Measurements from ENCODE around the gene HAGH. TPM values are rescaled to one million over a fixed set of nuclear protein-coding genes. Genes with fewer than 3 reads are reported as not detected.

Gene HAGH
- total RNA-seq, 6 experiments from 2014 or later, result 77.9 to 161 (median 143) TPM

GRCh38 chr16:1816396-1817275 is 10.0 kb downstream of the HAGH start:
- peaks cover 0 to 22% (median 5%) of the 10 kb centered on the region in 4 donors for H3K4me1 ChIP-seq
- no peak for TF ChIP-seq CTCF (IDR thresholded peaks at IDR 0.05)
- no peak for TF ChIP-seq POLR2A (IDR thresholded peaks at IDR 0.05)
- H3K36me3 ChIP-seq, result peaks cover 0 to 56% (median 32%) of the 10 kb centered on the region in 4 donors
- DNase-seq, result peak; percentile 58 to 85 (median 84)
- intact Hi-C loops (cut with DNase I), result no loop called here
- peak overlapping the region in 2 of 3 donors; percentile 44 to 49 for H3K27ac ChIP-seq
- WGBS (ENCODE audit: insufficient coverage, low coverage, low lambda C conversion rate, missing lambda C conversion rate), result 87% methylated on average over 10 of the region's 40 CpGs
- ATAC-seq, result peak; percentile 17 to 62 (median 51)
- H3K9me3 ChIP-seq, result no peaks in the 10 kb centered on the region
- H3K27me3 ChIP-seq, result no peaks in the 10 kb centered on the region
- H3K4me3 ChIP-seq, result no peak overlapping the region

- intact Hi-C loops (cut with DNase I), result no loop called here
- no peak overlapping the region for H3K27ac ChIP-seq
Observed at GRCh38 chr16:1815461-1815860, 11.2 kb downstream of the HAGH start.

GRCh38 chr16:1812732-1813163 is 13.9 kb downstream of the HAGH start:
- Histone ChIP-seq H3K4me1 (peaks cover 0 to 13% (median 5%) of the 10 kb centered on the region in 4 donors), H3K9me3 (no peaks in the 10 kb centered on the region), H3K27me3 (no peaks in the 10 kb centered on the region), H3K27ac (no peak overlapping the region), H3K4me3 (no peak overlapping the region), H3K36me3 (peaks cover 0 to 56% (median 35%) of the 10 kb centered on the region in 4 donors)
- ATAC-seq, result peak; percentile 93 to 97 (median 96)
- WGBS (ENCODE audit: insufficient coverage, low coverage, low lambda C conversion rate, missing lambda C conversion rate), result 3% methylated on average over 14 of the region's 17 CpGs
- intact Hi-C loops (cut with DNase I), result no loop called here
- peak; percentile 91 to 92 (median 91) for DNase-seq
- TF ChIP-seq POLR2A (IDR thresholded peaks at IDR 0.05) (no peak), CTCF (IDR thresholded peaks at IDR 0.05) (peak; percentile 69 to 90 (median 79))

More at GRCh38 chr16:1815461-1815860, 11.2 kb downstream of the HAGH start:
- ATAC-seq (no peak), DNase-seq (peak in 1 of 3 donors; percentile 3)
- TF ChIP-seq CTCF (IDR thresholded peaks at IDR 0.05) (no peak), POLR2A (IDR thresholded peaks at IDR 0.05) (no peak)
- no peak overlapping the region for H3K4me3 ChIP-seq
- H3K9me3 ChIP-seq, result no peaks in the 10 kb centered on the region
- no peaks in the 10 kb centered on the region for H3K27me3 ChIP-seq
- peaks cover 0 to 22% (median 5%) of the 10 kb centered on the region in 4 donors for H3K4me1 ChIP-seq
- WGBS (ENCODE audit: insufficient coverage, low coverage, low lambda C conversion rate, missing lambda C conversion rate), result 74% methylated on average over 5 of the region's 11 CpGs
- peaks cover 0 to 48% (median 26%) of the 10 kb centered on the region in 4 donors for H3K36me3 ChIP-seq

GRCh38 chr16:1810536-1810935 is 16.1 kb downstream of the HAGH start:
- Histone ChIP-seq H3K27ac (no peak overlapping the region), H3K4me3 (no peak overlapping the region), H3K27me3 (no peaks in the 10 kb centered on the region), H3K36me3 (peaks cover 0 to 50% (median 29%) of the 10 kb centered on the region in 4 donors), H3K4me1 (peaks cover 0 to 5% (median 0%) of the 10 kb centered on the region in 4 donors), H3K9me3 (no peaks in the 10 kb centered on the region)
- TF ChIP-seq POLR2A (IDR thresholded peaks at IDR 0.05), result no peak
- TF ChIP-seq CTCF (IDR thresholded peaks at IDR 0.05), result no peak
- intact Hi-C loops (cut with DNase I), result no loop called here
- ATAC-seq (no peak), DNase-seq (no peak)
- 93% methylated on average over 8 of the region's 16 CpGs for WGBS (ENCODE audit: insufficient coverage, low coverage, low lambda C conversion rate, missing lambda C conversion rate)

Measured in right lobe of liver (tissue), 6 donors.